Daoy (cell line): ENCODE results near the gene L3MBTL1. TPM values are rescaled to one million over a fixed set of nuclear protein-coding genes. Genes with fewer than 3 reads are reported as not detected.

Experiments used
- DNase-seq: peaks from one replicate; pipeline ENCODE4 v3.0.0-alpha.2; 2015; ENCODE audit warnings: low read depth
- total RNA-seq: library from RNA; depleted of rRNA; stranded (reverse); fragments of >200 nt; shearing (Covaris generic); gene quantifications from 2 replicates; pipeline ENCODE4 v1.2.3, GENCODE V29; 2014

The L3MBTL1 gene
- total RNA-seq, 1 experiment from 2014 or later = 8.3 TPM

DNA sequence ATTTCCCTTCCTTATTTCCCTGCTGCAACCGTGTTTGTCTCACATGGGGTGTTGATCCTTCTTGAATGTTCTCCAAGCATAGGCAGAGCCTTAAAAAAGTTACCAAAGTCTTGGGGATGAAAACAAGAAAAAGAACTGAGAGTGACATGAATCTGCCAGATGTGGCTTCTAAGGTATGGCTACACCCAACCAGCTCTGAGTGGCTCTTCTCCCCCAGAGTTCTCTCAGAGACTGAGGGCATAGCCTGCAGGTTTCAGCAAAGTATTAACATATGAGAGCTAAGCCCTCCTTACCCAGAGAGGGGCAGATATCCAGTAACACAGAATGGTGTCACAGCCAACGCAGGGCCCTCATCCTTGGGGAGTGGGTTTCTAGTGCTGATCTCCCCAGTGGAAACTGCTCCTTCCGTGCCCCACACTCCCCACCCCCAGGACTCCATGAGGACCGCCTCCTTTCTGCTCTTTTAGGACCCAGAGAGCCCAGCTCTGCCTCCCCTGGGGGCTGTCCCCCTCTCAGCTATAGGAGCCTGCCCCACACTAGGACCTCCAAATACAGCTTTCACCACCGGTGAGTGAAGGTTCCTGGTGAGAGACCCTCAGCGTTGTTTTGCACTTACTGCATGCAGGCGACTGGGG lies 28.0 kb downstream of the L3MBTL1 start:
- no peak for DNase-seq

DNA sequence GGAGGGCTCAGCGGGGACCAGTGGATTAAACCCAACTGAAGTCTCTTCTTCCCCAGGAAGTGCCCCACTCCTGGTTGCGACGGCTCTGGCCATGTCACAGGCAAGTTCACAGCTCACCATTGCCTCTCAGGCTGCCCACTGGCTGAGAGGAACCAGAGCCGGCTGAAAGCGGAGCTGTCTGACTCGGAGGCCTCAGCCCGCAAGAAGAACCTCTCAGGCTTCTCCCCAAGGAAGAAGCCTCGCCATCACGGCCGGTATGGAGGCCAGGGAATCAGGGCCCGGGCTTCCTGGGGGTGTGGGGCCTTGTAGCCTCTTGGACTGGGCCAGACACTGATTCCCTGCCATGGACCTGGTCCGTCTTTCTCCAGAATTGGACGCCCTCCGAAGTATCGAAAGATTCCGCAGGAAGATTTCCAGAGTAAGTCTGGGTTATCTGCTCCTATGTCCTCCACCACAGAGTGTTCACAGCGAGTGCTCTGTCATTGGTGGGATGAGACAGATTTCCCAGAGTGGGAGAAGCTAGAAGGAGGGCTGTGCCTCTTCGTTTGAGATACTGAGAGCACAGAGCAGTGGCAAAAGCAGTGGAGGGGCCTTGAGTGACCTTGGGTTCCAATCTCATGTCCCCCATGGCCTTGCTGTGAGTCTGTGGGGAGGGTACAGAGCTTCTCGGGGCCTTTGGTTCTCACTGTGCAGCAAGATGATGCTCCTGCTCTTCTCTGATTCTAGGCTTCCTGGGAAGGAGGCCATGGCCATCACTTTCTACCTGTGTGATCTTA lies 28.7 kb downstream of the L3MBTL1 start:
- DNase-seq = no peak

GRCh38 chr20:43536817-43537440 lies 29.4 kb downstream of the L3MBTL1 start:
- no peak for DNase-seq

GRCh38 chr20:43537921-43538877 lies 30.7 kb downstream of the L3MBTL1 start:
- DNase-seq = peak; percentile 51

- no peak for DNase-seq
Measured at GRCh38 chr20:43538878-43539700, 31.6 kb downstream of the L3MBTL1 start.

DNA sequence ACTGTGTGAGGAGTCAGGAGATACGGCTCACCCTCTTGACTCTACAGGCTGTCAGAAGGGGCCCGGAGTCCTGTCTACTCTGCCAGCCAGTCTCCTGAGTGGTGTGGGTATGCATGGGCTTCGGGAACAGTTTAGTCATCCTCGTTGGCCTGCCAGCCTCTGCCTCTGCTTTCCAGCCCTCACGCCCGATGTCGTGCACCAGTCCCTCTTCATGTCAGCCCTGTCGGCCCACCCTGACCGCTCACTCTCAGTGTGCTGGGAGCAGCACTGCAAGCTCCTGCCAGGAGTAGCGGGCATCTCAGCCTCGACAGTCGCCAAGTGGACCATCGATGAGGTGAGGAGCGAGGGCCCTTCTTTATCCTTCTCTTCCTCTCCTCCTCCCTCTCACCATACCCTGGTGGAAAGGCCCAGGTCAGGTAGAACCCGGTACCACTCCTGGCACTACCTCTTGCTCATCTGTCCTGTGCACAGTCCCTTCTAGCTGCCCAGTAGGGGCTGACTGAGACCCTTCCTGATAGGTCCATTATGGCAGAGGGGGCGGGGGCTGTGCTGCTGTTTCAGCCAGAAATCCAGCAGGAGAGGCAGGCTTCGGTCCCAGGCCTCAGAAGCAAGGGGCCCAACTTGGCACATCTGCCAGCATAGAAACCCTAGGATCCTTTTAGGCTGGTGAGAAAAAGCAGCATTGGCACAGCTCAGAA lies 32.6 kb downstream of the L3MBTL1 start:
- DNase-seq = no peak

DNA sequence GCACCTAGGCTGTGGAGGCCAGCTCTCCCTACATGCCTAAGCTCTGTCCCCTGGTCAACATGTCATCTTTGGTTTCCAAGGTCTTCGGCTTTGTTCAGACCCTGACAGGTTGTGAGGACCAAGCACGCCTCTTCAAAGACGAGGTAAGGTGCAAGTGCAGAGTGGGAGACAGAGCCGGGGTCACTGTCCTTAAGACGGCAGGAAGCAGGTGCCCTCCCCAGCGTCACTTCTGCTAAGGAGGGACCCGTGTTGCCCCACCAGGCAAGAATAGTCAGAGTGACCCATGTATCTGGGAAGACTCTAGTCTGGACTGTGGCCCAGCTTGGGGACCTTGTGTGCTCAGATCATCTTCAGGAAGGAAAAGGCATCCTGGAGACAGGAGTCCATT lies 33.2 kb downstream of the L3MBTL1 start:
- no peak for DNase-seq

DNA sequence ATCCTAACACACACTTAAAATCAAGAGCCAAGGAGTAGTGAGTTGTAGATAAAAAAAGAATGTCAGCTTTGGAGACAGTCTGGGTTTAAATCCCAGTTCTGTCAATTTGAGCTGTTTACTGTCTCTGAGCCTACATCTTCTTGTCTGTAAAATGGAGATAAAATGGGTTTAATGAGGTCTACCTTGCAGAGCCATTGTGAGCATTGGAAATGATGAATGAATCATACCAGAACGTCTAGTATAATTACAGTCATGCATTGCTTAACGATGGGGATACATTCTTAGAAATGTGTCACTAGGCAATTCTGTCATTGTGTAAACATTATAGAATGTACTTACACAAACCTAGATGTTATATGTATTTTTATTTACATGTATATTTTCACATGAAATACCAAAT lies 33.7 kb downstream of the L3MBTL1 start:
- DNase-seq = no peak

DNA sequence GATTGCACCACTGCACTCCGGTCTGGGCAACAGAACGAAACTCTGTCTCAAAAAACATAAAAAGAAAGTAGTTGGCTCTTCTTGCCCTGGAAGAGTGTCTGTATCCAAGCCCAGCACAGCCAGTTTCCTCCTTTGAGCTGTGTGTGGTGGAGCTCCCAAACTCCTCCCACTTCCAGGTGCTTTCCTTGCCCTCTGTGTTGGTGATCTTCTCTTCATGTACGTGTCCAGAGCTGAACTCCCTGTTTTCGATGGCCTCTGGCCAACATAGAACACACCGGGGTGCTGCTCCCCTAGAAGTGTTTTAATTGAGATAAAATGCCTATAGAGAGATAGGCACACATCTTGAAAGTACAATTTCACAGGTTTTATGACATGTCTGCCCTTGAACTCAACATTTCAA lies 34.7 kb downstream of the L3MBTL1 start:
- DNase-seq = no peak

DNA sequence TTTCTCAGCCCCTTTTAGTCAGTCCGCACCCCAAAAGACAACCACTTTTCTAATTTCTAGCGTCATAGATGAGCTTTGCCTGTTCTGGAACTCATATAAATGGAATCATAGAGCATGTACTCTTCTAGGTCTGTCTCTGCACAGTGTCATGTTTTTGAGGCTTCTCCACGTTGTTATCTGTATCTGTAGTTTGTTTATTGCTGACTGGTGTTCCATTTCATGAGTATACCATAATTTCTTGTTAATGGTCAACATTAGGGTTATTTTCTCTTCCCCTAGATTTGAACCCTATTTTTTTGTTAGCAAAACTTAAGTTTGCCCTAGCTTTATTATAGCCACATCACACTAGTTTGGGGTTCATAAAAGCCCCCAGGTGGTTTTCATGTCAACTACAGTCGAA lies 35.2 kb downstream of the L3MBTL1 start:
- no peak for DNase-seq

GRCh38 chr20:43543138-43543537 lies 35.6 kb downstream of the L3MBTL1 start:
- no peak for DNase-seq

DNA sequence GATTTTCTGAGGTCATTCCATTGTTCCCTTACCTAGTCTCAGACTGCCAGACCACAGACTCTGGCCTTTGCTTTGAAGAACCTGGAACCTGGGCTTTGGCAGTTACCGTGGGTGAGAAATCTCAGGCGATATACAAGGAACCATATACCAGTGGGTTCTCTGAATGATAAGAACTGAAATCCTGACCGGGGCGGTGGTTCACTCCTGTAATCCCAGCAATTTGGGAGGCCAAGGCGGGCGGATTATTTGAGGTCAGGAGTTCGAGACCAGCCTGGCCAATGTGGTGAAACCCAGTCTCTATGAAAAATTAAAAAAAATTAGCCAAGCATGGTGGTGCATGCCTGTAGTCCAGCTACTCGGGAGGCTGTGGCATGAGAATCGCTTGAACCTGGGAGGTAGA lies 37.0 kb downstream of the L3MBTL1 start:
- DNase-seq = no peak

DNA sequence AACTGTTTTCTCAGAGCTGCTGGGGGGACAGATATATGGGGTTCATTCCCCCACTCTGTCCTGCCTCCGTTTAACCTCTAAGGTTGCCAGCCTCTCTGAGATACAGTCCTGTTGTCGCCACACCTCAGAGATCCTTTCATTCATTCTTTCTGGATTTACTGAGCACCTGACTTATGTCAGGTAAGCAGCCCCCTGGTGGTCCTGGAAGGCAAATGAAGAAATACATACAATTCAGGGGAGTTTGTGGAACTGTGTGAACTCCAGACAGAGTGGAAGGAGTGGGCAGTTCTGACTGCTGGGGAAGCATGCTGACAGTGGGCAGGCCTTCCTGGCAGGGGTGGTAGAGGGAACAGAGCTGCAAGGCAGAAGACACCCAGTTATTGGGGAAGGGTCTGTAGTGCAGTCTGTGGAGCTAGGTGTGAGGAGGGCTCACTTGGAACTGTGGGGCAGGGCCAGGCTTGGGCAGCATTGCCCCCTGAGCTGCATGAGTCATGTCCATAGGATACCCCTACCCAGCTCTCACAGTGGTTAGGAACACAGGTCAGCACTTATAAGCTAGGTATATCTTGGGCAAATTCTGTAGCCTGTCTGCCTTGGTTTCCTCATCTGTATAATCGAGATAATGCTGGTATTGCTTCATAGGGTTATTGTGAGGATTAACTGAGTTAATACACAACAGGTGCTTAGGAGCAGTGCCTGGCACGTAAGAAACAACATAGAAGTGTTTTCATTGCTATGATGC lies 38.5 kb downstream of the L3MBTL1 start:
- DNase-seq = no peak

GRCh38 chr20:43548273-43548880 lies 40.9 kb downstream of the L3MBTL1 start:
- DNase-seq = no peak

DNA sequence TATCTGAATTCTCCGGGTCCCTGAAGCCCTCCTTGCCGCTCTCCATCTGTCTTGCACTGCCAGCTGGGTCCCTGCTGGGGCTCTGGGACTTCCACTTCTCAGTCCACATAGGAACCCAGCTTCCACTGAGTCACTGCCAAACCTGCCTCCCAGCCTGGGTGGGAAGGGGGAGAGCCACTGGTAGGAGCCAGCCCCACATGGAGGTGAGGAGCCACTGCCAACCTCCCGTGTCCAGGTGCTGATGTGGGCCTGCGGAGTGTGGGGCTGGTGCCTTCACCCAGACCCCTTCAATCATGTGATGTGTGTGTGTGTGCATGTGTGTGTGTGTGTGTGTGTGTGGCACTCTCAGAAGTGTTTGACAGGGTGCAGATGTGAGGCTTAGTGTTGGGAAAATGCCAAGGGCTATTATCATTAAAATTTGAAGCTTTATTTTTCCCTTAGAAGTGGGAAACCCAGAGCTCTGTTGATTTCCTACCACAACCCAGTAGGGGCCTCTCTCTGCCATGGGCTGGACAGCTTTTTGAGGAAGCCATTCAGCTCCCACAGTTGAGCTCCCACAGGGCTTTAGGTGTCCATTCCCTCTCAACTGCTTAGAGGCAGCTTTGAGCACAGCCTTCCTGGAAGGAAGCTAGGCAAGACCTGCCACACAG lies 42.0 kb downstream of the L3MBTL1 start:
- no peak for DNase-seq

GRCh38 chr20:43550456-43550855 lies 43.0 kb downstream of the L3MBTL1 start:
- DNase-seq = no peak

- no peak for DNase-seq
Measured at GRCh38 chr20:43554369-43554768, 46.9 kb downstream of the L3MBTL1 start.

DNA sequence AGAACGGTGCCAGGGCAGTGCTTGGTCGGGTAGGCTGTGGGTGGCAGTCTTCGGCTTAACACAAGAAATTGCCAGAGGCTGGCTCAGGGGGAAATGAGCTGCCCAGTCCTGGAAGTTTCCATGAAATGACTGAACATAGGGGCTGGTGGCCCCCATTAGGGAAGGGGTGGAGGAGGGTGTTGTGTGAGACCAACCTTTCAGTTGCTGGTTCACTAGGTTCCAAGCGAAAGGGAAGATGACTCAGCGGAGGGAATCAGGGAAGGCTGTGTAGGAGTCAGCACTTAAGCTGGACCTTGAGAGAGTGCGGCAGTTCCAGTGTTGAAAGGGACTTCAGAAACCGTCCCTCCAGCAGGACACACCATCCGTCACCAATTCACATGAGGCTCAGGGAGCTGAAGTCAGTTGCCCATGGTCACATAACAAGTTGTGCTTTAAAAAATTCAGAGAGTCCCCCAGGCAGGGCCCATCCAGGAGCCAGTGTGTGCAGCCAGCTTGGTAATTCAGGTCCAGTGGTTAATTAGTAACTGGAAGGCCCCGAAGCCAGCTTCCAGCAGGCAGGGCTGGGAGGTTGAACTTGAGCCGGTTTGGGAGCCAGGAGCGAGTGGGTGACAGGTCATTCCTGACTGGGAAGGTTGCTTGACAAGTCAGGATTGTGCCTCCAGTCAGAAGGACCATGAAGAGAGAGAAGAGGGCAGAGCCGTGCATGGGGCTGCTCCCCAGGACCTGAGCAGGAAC lies 51.1 kb downstream of the L3MBTL1 start, which contains the start of gene SGK2:
TSS of gene SGK2 (plus strand) at position 616 of the 735 bp plus-strand sequence. CDS start 7,469 bp downstream, outside the sequence.
- peak; percentile 63 for DNase-seq
